H9 (cell line): ENCODE measurements around the gene MMP17. TPM values are rescaled to one million over a fixed set of nuclear protein-coding genes. Genes with fewer than 3 reads are reported as not detected.

Source experiments
- DNase-seq: peaks from one replicate; pipeline ENCODE4 v3.0.0-alpha.2; 2017
- H2AFZ ChIP-seq: one replicate; pipeline ENCODE4 v1.6.1; 2013; ENCODE audit warnings: mild to moderate bottlenecking, low read length, control low read depth, moderate library complexity
- H2AK5ac ChIP-seq: 2 replicates; pipeline ENCODE4 v1.6.1; 2013; ENCODE audit warnings: low read length, control low read depth, mixed read lengths; ENCODE audit not compliant: insufficient read length
- H2BK120ac ChIP-seq: one replicate; pipeline ENCODE4 v1.6.1; 2013; ENCODE audit warnings: low read depth, mild to moderate bottlenecking, low read length, control low read depth, inconsistent platforms; ENCODE audit not compliant: poor library complexity, severe bottlenecking
- H2BK12ac ChIP-seq: 2 replicates; pipeline ENCODE4 v1.6.1; 2013; ENCODE audit warnings: low read length, control low read depth, mixed read lengths, low read depth; ENCODE audit not compliant: insufficient read length
- H2BK15ac ChIP-seq: 2 replicates; pipeline ENCODE4 v1.6.1; 2013; ENCODE audit warnings: low read depth, low read length, control low read depth
- H2BK20ac ChIP-seq: one replicate; pipeline ENCODE4 v1.6.1; 2013; ENCODE audit warnings: low read depth, mild to moderate bottlenecking, low read length, control low read depth, inconsistent platforms; ENCODE audit not compliant: poor library complexity, severe bottlenecking
- H2BK5ac ChIP-seq: 2 replicates; pipeline ENCODE4 v1.6.1; 2013; ENCODE audit warnings: low read length, control low read depth, mixed read lengths; ENCODE audit not compliant: insufficient read length
- H3K14ac ChIP-seq: 2 replicates; pipeline ENCODE4 v1.6.1; 2013; ENCODE audit warnings: low read length, control low read depth; ENCODE audit not compliant: insufficient read depth
- H3K18ac ChIP-seq: 2 replicates; pipeline ENCODE4 v1.6.1; 2013; ENCODE audit warnings: low read depth, mild to moderate bottlenecking, mixed read lengths, low read length, control low read depth; ENCODE audit not compliant: insufficient read length
- H3K23ac ChIP-seq: 2 replicates; pipeline ENCODE4 v1.6.1; 2013; ENCODE audit warnings: low read length, control low read depth, mixed read lengths, low read depth; ENCODE audit not compliant: insufficient read length
- H3K23me2 ChIP-seq: 2 replicates; pipeline ENCODE4 v1.6.1; 2013; ENCODE audit warnings: low read depth, mild to moderate bottlenecking, mixed read lengths, low read length, control low read depth; ENCODE audit not compliant: insufficient read length, poor library complexity, severe bottlenecking
- H3K27ac ChIP-seq: 2 replicates; pipeline ENCODE4 v1.5.1; 2013; ENCODE audit warnings: low read length, control low read depth, mixed read lengths, low read depth; ENCODE audit not compliant: insufficient read length
- H3K27me3 ChIP-seq: 2 replicates; pipeline ENCODE4 v1.6.1; 2013; ENCODE audit warnings: low read length, control low read depth, inconsistent platforms; ENCODE audit not compliant: insufficient read depth
- H3K4ac ChIP-seq: 2 replicates; pipeline ENCODE4 v1.6.1; 2013; ENCODE audit warnings: low read depth, mild to moderate bottlenecking, control low read depth, inconsistent platforms, low read length, moderate library complexity
- H3K4me1 ChIP-seq: 2 replicates; pipeline ENCODE4 v1.6.1; 2013; ENCODE audit warnings: low read length, control low read depth, inconsistent platforms; ENCODE audit not compliant: insufficient read depth
- H3K4me2 ChIP-seq: 2 replicates; pipeline ENCODE4 v1.6.1; 2013; ENCODE audit warnings: low read length, control low read depth, mixed read lengths; ENCODE audit not compliant: insufficient read length, insufficient read depth
- H3K56ac ChIP-seq: 2 replicates; pipeline ENCODE4 v1.6.1; 2013; ENCODE audit warnings: low read depth, mild to moderate bottlenecking, mixed read lengths, low read length, control low read depth; ENCODE audit not compliant: insufficient read length
- H3K79me1 ChIP-seq: 2 replicates; pipeline ENCODE4 v1.6.1; 2013; ENCODE audit warnings: low read depth, mild to moderate bottlenecking, moderate library complexity, low read length, control low read depth, inconsistent platforms; ENCODE audit not compliant: insufficient read depth, poor library complexity, severe bottlenecking
- H3K79me2 ChIP-seq: 2 replicates; pipeline ENCODE4 v1.6.1; 2013; ENCODE audit warnings: low read length, control low read depth, inconsistent platforms; ENCODE audit not compliant: insufficient read depth
- H3K9ac ChIP-seq: 2 replicates; pipeline ENCODE4 v1.6.1; 2013; ENCODE audit warnings: low read length, control low read depth, mixed read lengths; ENCODE audit not compliant: insufficient read length; ENCODE audit errors: extremely low read depth
- H3K9me3 ChIP-seq: one replicate; pipeline ENCODE4 v1.6.1; 2013; ENCODE audit warnings: low read depth, low read length, inconsistent platforms; ENCODE audit not compliant: control insufficient read depth
- H3T11ph ChIP-seq: one replicate; pipeline ENCODE4 v1.6.1; 2013; ENCODE audit warnings: mild to moderate bottlenecking, low read length, control low read depth, inconsistent platforms
- H4K20me1 ChIP-seq: one replicate; pipeline ENCODE4 v1.6.1; 2013; ENCODE audit not compliant: control insufficient read depth, insufficient read length, insufficient read depth
- H4K5ac ChIP-seq: 2 replicates; pipeline ENCODE4 v1.6.1; 2013; ENCODE audit warnings: low read depth, mild to moderate bottlenecking, mixed read lengths, low read length, control low read depth; ENCODE audit not compliant: insufficient read length
- H4K8ac ChIP-seq: replicated peaks from 2 replicates; pipeline ENCODE4 v1.6.1; 2013; ENCODE audit warnings: low read length, control low read depth, mixed read lengths, low read depth; ENCODE audit not compliant: insufficient read length
- H4K91ac ChIP-seq: 2 replicates; pipeline ENCODE4 v1.6.1; 2013; ENCODE audit warnings: low read depth, mild to moderate bottlenecking, moderate library complexity, mixed read lengths, low read length, control low read depth; ENCODE audit not compliant: insufficient read length
- H3K27ac Mint-ChIP-seq, 3 experiments: 2 replicates in 2 of 3; 3 replicates in 1 of 3; pipeline ENCODE4 v1.8.0; 2020 to 2021; ENCODE audit warnings: mixed read lengths in 3 of 3, mild to moderate bottlenecking in 1 of 3, moderate library complexity in 1 of 3
- H3K27me3 Mint-ChIP-seq: 2 replicates; pipeline ENCODE4 v1.8.0; 2021; ENCODE audit warnings: low read depth, mild to moderate bottlenecking, moderate library complexity, mixed read lengths
- H3K36me3 Mint-ChIP-seq, 3 experiments: 2 replicates in 2 of 3; 3 replicates in 1 of 3; pipeline ENCODE4 v1.8.0; 2020 to 2021; ENCODE audit warnings: low read depth in 3 of 3, mixed read lengths in 3 of 3; ENCODE audit not compliant: insufficient read depth in 1 of 3
- H3K4me1 Mint-ChIP-seq, 2 experiments: 2 replicates each; pipeline ENCODE4 v1.8.0; 2020; ENCODE audit warnings: mixed read lengths in 2 of 2
- H3K4me3 Mint-ChIP-seq, 2 experiments: 2 replicates in 1 of 2; 3 replicates in 1 of 2; pipeline ENCODE4 v1.8.0; 2020 to 2021; ENCODE audit warnings: mild to moderate bottlenecking in 2 of 2, mixed read lengths in 2 of 2, moderate library complexity in 1 of 2
- H3K9me3 Mint-ChIP-seq, 2 experiments: 2 replicates in 1 of 2; 3 replicates in 1 of 2; pipeline ENCODE4 v1.8.0; 2020; ENCODE audit warnings: mild to moderate bottlenecking in 2 of 2, mixed read lengths in 2 of 2, moderate library complexity in 1 of 2
- CTCF ChIP-seq: fragments of 200-600 bp; sonication (generic); conservative IDR thresholded peaks from 3 replicates; pipeline ENCODE4 v1.8.0; 2021; ENCODE audit warnings: antibody characterized with exemption, mild to moderate bottlenecking
- WGBS: extraction: QIAGEN DNeasy Blood & Tissue Kit; methylation state at CpG from one replicate; pipeline ENCODE4 v1.1.7; 2013; ENCODE audit warnings: missing lambda C conversion rate, low lambda C conversion rate, mixed read lengths; ENCODE audit not compliant: insufficient read length; ENCODE audit errors: extremely low coverage; 5-methylcytosine and 5-hydroxymethylcytosine counted together
- total RNA-seq: library from RNA; stranded (reverse); gene quantifications from 2 replicates; pipeline ENCODE4 v1.2.1, GENCODE V29; 2021

Gene MMP17
- total RNA-seq, 1 experiment from 2014 or later, result 14.8 TPM

- Mint-ChIP-seq H3K4me1 (no peaks in the 10 kb centered on the region), H3K27ac (no peak overlapping the region; a peak in 3 of 7 replicates), H3K9me3 (no peaks in the 10 kb centered on the region), H3K4me3 (no peak overlapping the region), H3K27me3 (no peaks in the 10 kb centered on the region), H3K36me3 (peaks cover 10 to 21% (median 20%) of the 10 kb centered on the region in 3 experiments; a peak in 6 of 7 replicates)
- Histone ChIP-seq H2BK120ac (no peak overlapping the region), H4K20me1 (no peaks in the 10 kb centered on the region), H3T11ph (no peak overlapping the region), H3K9me3 (no peaks in the 10 kb centered on the region), H3K27me3 (no peaks in the 10 kb centered on the region), H2BK5ac (no peak overlapping the region), H3K4me1 (no peaks in the 10 kb centered on the region), H4K8ac (no peak overlapping the region), H3K56ac (no peak overlapping the region), H3K27ac (no peak overlapping the region), H2BK15ac (no peak overlapping the region), H3K18ac (no peak overlapping the region), H2AK5ac (no peak overlapping the region), H4K91ac (no peak overlapping the region), H3K79me1 (no peaks in the 10 kb centered on the region), H2AFZ (no peak overlapping the region), H3K79me2 (no peaks in the 10 kb centered on the region), H3K9ac (no peak overlapping the region), H2BK20ac (no peak overlapping the region), H3K14ac (no peak overlapping the region; the same call in 1 of the 2 replicates), H3K23me2 (no peaks in the 10 kb centered on the region), H2BK12ac (no peak overlapping the region), H3K4me2 (no peak overlapping the region), H3K23ac (no peak overlapping the region), H4K5ac (no peak overlapping the region), H3K4ac (no peak overlapping the region)
- WGBS, result no CpG with 5 or more reads among the region's 47 CpGs
- no peak for TF ChIP-seq CTCF
- no peak for DNase-seq
Observed at GRCh38 chr12:131849700-131850553, 21.7 kb downstream of the MMP17 start.
